ENCODE results near the gene CLEC14A. TPM values are rescaled to one million over a fixed set of nuclear protein-coding genes. Genes with fewer than 3 reads are reported as not detected.

Gene CLEC14A
- total RNA-seq, 1 experiment from 2014 or later, result not detected

DNA sequence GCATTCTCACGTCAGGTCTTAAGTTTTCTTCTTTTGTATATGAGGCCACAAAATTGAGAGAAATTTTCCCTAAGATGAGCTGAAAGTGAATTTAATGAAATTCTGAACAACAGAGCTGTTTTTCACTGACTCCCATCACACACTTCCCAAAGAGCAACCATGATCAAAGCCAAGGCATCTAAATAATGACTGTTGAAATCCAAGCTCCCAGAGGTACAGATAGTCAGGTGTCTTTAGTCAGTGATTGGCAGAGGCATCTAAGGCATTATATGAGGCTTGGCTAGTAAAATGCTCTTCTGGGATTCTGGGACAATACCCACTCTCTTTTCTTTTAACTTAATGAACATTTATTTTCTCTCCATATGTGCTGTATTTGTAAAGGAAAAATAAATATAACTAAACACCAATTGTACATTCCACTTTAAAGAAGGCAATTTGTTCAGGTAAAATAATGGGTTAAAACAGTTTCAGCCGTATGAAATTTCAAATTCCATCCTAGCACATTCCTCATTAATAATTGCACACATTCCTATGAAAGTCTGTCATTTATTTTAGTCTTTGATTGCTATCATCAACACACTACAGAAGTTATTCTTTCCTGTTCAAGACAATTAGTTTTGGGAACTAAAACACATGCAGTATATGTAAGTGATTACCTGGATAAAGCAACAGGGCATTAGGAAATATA lies 49.1 kb downstream of the CLEC14A start:
- DNase-seq (ENCODE audit: low spot score), result no peak

DNA sequence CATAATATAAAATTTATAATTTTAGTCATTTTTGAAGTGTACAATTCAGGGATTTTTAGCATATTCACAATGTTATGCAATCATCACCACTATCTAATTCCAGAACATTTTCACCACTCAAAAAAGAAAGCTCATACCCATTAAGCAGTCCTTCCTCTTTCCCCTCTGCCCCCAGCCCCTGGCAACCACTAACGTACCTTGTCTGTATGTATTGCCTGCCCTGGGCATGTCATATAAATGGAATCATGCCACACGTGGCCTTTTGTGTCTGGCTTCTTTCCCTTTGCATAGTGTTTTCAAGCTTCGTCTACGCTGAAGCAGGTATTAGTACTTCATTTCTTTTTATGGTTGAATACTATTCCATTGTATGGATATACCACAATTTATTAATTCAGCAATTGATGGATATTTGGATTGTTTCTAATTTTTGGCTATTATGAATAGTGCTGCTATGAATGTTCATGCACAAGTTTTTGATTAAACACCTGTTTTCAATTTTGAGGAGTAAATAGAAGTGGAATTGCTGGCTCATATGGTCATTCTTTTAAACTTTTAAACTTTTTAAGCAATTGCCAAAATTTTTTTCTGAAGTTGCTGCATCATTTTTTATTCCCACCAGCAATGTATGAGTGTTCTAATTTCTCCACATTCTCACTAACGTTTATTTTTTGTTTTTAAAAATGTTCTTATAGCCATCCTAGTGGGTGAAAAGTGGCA lies 49.8 kb downstream of the CLEC14A start:
- DNase-seq (ENCODE audit: low spot score), result no peak

DNA sequence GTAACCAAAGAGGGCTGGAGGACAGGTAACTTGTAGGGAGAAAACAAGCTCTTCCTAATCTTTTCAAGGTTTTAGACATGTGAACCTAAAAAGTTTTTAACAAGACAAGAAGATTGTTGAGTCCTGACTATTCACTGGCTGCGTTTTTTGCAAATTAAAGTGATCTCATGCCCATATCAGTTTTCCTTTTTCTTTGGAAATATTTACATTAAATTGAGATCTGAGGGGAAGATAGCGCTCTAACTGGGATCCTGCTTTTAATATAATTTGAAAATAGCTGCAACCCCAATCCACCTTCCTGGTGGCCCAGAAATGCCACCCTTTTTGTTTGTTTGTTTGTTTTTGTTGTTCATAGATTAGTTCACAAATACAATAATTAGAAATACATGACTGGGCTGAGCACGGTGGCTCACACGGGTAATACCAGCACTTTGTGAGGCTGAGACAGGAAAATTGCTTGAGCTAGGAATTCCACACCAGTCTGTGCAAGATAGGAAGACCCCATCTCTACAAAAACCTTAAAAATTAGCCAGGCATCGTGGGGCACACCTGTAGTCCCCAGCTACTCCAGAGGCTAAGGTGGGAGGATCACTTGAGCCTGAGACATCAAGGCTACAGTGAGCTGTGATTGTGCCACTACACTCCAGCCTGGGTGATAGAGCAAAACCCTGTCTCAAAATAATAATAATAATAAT lies 50.6 kb downstream of the CLEC14A start:
- DNase-seq (ENCODE audit: low spot score), result no peak

DNA sequence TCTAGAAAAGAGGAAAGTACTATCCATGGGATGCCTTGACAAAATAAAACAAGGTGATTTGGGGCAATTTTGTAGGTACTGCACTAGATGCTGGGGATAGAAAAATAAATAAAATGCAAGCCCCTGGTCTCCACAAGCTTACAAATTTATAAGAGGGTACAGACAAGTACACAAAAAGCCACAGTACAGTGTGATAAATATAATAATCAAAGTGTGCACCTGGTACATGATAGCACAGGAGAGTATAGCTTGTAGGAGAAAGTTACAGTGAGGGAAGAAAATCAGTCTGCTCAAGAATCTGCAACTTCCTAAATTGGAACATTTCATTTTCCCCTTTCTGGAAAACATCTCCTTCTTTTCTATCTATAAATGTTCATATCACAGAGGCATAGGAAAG lies 51.2 kb downstream of the CLEC14A start:
- no peak for DNase-seq (ENCODE audit: low spot score)

Other genes with a start within 250 kb of the CLEC14A start
- gene SSTR1, start 48.2 kb downstream of the CLEC14A start, total RNA-seq (2014; rRNA removed; shearing (Covaris generic)), result 0.56 and 0.89 TPM in 2 replicates